D721Med (cell line): Measurements from ENCODE around the gene CFAP74.
"Not testable (repeated sequence)": the region's sequence is repeated elsewhere in the genome, so short reads cannot be mapped to it uniquely, and the experiment has no call there.

ENCODE experiments used
- DNase-seq: peaks from one replicate; pipeline ENCODE4 v3.0.0; 2011; ENCODE audit warnings: low spot score; ENCODE audit not compliant: insufficient read length
- FAIRE-seq: peaks from 2 replicates; lab custom pipeline; 2011; peaks lifted over from hg19 to GRCh38; lab: Jason Lieb, UNC
- CTCF ChIP-seq: IDR thresholded peaks from 2 replicates; pipeline ENCODE4 v1.5.1; 2012; ENCODE audit warnings: mild to moderate bottlenecking, control low read depth; ENCODE audit not compliant: insufficient read depth; ENCODE audit errors: missing control alignments

The CFAP74 gene

DNA sequence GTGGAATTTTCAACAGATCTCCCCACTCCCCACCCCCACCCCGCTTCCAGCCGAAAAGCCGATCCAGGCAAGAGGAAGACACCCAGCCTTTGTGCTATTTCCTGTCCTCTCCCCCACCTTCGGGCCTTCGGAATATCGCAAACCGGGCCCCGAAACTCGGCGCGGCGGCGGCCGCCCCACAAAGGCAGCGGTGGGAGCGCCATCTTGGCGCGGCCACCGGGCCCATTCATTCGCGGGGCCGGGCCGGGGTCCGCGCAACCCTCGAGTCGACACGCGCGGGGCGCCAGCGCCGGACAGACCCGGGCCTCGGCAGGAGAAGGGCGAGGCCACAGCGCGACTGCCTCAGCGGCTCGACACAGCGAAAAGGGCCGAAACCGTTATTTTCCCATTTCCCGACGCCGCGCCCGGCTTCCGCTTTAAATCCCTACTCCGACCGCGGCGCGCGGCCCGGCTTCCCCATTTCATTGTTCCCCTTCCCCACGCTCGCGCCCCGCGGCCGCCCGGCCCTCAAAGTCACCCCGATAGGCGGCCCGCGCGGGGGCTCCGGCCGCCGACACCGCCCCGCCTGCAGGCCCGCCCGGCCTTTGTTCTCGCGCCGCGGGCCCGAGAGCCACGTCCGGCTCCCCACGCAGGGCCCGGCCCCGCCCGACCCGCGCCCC, 113.6 kb downstream of the CFAP74 start:
- FAIRE-seq (no peak), DNase-seq (no peak)
- no peak for TF ChIP-seq CTCF

DNA sequence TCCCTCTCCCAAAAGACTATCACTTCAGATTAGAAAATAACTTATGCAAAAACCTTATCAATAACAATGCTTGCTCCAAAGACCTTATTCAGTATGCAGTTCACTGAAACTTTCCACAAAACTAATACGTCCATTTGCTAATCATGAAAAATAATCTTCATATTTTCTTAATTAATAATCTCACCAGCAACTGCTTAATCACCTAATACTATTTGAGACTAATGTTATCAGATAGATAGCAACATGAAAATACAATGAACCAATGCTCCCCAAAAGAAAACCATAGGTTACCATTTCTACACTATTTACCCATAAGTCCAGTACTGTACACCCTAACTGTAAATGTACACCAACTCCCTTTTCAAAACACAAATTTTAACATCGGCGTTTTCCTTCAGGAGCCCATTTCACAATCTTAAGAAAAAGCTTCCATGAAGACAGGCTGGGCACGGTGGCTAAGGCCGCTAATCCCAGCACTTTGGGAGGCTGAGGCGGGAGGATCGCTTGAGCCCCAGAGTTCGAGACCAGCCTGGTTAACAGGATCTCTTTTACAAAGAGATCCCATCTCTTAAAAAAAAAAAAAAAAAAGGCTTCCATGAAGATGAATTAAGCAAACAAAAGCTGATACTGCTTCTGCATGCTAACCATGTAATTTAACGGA, 114.4 kb downstream of the CFAP74 start:
- no peak for DNase-seq

DNA sequence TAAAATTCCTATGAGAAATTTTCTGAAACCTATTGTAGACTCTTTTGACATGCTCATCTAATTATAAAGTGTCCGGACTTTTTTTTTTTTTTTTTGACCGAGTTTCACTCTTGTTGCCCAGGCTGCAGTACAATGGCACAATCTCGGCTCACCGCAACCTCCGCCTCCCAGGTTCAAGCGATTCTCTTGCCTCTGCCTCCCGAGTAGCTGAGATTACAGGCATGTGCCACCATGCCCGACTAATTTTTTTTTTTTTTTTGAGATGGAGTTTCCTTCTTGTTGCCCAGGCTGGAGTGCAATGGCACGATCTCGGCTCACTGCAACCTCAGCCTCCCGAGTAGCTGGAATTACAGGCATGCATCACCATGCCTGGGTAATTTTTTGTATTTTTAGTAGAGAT, 119.7 kb downstream of the CFAP74 start:
- not testable (repeated sequence) for FAIRE-seq, DNase-seq

More for the DNA sequence above, 114.4 kb downstream of the CFAP74 start:
- no peak for TF ChIP-seq CTCF
- FAIRE-seq = no peak

DNA sequence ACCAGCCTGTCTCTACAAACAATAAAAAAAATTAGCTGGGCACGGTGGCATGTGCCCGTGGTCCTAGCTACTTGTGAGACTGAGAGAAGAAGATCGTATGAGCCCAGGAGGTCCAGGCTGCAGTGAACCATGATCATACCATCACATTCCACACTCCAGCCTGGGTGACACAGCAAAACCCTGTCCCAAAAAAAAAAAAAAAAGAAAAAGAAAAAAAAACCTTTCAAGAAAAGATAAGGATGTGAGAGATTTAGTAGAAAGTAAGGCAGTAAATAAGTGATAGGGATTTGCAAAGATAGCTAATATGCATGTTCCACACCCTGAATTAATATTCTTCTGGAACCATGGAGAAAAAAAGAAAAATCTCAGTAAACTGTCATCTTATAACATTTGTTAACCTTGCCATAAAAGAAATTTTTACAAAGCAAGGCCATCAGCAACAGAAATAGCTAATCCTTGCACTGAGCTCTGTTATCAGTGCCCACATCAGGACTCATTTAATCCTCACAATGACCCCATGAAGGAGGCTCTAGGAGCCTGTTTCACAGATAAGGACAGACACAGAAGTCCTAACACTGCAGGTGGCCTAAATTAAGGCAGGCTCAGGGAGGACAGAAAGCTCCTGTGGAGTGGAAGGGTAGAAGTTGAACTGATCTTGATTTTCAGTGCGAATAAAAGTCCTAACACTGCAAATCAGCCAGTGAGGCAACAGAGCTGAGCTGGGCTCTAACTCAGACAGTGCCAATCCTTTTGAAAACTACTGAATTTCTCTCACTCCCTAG, 120.3 kb downstream of the CFAP74 start:
- TF ChIP-seq CTCF = no peak
- no peak for FAIRE-seq
- no peak for DNase-seq

GRCh38 chr1:1881727-1882126, 121.9 kb downstream of the CFAP74 start:
- FAIRE-seq = no peak

GRCh38 chr1:1880617-1881312, 122.8 kb downstream of the CFAP74 start:
- DNase-seq = no peak
- no peak for TF ChIP-seq CTCF
- no peak for FAIRE-seq

More at GRCh38 chr1:1881727-1882126, 121.9 kb downstream of the CFAP74 start:
- no peak for TF ChIP-seq CTCF
- no peak for DNase-seq

DNA sequence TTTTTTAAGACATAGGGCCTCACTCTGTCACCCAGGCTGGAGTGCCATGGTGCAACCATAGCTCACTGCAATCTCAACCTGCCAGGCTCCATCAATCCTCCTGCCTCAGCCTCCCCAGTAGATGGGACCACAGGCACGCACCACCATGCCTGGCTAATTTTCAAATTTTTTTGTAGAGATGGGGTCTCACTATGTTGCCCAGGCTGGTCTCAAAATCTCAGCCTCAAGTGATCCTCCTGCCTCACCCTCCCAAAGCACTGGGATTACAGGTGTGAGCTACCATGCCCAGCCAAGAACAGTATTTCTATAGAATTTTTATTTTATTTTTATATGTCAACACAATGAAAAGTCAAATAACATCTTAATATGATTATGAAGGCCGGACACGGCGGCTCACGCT, 123.6 kb downstream of the CFAP74 start:
- no peak for TF ChIP-seq CTCF
- no peak for FAIRE-seq

More for the DNA sequence above, 123.6 kb downstream of the CFAP74 start:
- no peak for DNase-seq
